Suprapubic skin (tissue), 4 donors: ENCODE data around the gene NIPAL1.

Experiments used
- EP300 ChIP-seq: sonication (generic); formaldehyde crosslinking; IDR thresholded peaks from one replicate; pipeline ENCODE4 v1.6.1; 2017; ENCODE audit warnings: antibody characterized with exemption
- POLR2A ChIP-seq, 2 donors: fragments of 450-650 bp; IDR thresholded peaks; one replicate each; pipeline ENCODE4 v1.6.1; 2017; ENCODE audit warnings: antibody characterized with exemption in 2 of 2, mild to moderate bottlenecking in 2 of 2, moderate library complexity in 2 of 2
- POLR2AphosphoS5 ChIP-seq, 3 donors: sonication (generic); formaldehyde crosslinking; IDR thresholded peaks; one replicate each; pipeline ENCODE4 v1.6.1; 2017; ENCODE audit warnings: antibody characterized with exemption in 3 of 3
- TF ChIP-seq, protein P1 (sequence below), 2 donors: fragments of 200-600 bp in 1 of 2; fragments of 450-650 bp in 1 of 2; sonication (generic) in 1 of 2; IDR thresholded peaks; one replicate each; pipeline ENCODE4 v1.5.1; 2016 to 2019; ENCODE audit warnings: antibody characterized with exemption in 2 of 2, mild to moderate bottlenecking in 1 of 2, moderate library complexity in 1 of 2

DNA sequence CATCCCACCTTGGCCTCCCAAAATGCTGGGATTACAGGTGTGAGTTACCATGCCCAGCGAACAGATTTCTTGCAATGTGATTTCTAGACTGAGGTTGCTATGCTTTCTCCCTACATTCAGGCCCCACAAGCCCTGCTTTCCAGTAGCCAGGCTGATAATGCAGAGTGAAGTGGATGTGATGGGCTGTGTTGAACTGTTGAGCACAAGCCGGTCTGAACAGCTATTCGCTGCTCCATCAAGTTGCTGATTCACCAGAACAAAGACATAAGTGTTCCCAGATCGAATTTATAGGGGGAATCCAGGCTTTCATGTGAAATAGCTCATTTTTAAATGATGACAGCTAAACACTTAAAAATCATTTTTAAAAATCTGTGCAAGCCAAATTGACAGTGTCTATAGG, 8.0 kb downstream of the NIPAL1 start:
- TF ChIP-seq POLR2A (IDR thresholded peaks at IDR 0.05), result no peak
- TF ChIP-seq, protein P1, sequence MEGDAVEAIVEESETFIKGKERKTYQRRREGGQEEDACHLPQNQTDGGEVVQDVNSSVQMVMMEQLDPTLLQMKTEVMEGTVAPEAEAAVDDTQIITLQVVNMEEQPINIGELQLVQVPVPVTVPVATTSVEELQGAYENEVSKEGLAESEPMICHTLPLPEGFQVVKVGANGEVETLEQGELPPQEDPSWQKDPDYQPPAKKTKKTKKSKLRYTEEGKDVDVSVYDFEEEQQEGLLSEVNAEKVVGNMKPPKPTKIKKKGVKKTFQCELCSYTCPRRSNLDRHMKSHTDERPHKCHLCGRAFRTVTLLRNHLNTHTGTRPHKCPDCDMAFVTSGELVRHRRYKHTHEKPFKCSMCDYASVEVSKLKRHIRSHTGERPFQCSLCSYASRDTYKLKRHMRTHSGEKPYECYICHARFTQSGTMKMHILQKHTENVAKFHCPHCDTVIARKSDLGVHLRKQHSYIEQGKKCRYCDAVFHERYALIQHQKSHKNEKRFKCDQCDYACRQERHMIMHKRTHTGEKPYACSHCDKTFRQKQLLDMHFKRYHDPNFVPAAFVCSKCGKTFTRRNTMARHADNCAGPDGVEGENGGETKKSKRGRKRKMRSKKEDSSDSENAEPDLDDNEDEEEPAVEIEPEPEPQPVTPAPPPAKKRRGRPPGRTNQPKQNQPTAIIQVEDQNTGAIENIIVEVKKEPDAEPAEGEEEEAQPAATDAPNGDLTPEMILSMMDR (IDR thresholded peaks at IDR 0.05), result no peak
- TF ChIP-seq POLR2AphosphoS5 (IDR thresholded peaks at IDR 0.05), result no peak
- TF ChIP-seq EP300, result no peak
